Esophagus mucosa (tissue), 1 donor: ENCODE results near the gene CLTB. TPM values are rescaled to one million over a fixed set of nuclear protein-coding genes. Genes with fewer than 3 reads are reported as not detected.

Experiments
- ATAC-seq: fragments of 200-7000 bp; cut with Tn5 transposase; one replicate; pipeline ENCODE4 v1.9.1; 2020
- total RNA-seq: library from RNA; stranded (reverse); gene quantifications from one replicate; pipeline ENCODE4 v1.2.4, GENCODE V29; 2023
- donor health status: DM: yes; HTN: yes; CAD: no.

CLTB gene
- total RNA-seq, 1 donor from 2014 or later = 266 TPM

- ATAC-seq = peak; percentile 17
Observed at GRCh38 chr5:176401281-176402205, 14.8 kb downstream of the CLTB start.

DNA sequence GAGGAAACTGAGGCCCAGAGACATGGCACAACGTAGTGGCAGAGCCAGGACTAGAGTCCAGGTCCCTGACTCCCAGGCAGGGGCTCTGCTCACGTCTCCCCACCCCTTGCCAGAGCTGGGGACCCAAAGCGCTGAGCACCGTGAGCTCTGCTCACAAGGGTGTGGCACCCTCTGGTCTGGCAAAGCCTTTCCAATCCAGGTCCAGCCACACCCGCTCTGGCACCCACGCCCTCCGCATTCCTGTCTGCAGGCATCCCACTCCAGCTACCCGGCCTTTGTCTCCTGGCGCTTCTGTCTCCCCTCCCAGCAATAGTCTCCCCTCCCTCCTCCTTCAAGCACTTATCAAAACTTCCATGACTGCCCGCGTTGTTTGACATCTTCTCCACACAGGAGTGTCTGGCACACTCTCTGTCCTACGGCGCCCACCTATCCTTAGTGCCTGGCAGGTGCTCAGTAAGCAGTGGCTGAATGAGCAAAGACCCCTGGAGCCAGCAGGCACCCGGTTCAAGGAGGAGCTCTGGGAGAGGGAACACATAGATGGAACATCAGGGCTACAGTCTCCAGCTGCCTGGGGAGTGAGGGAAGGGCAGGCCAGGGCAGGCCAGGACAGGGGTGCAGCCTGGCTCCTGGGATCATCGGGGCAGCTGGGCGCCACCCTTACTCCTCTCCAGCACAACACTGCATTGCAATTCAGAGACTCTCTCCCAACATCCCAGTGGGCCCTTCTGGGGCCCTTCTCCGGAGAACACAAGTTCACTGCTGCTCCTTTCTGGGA is 15.8 kb downstream of the CLTB start:
- ATAC-seq = peak; percentile 80

- no peak for ATAC-seq
Observed at GRCh38 chr5:176397736-176398420, 18.5 kb downstream of the CLTB start.

GRCh38 chr5:176396330-176396729 is 20.0 kb downstream of the CLTB start:
- ATAC-seq = no peak

DNA sequence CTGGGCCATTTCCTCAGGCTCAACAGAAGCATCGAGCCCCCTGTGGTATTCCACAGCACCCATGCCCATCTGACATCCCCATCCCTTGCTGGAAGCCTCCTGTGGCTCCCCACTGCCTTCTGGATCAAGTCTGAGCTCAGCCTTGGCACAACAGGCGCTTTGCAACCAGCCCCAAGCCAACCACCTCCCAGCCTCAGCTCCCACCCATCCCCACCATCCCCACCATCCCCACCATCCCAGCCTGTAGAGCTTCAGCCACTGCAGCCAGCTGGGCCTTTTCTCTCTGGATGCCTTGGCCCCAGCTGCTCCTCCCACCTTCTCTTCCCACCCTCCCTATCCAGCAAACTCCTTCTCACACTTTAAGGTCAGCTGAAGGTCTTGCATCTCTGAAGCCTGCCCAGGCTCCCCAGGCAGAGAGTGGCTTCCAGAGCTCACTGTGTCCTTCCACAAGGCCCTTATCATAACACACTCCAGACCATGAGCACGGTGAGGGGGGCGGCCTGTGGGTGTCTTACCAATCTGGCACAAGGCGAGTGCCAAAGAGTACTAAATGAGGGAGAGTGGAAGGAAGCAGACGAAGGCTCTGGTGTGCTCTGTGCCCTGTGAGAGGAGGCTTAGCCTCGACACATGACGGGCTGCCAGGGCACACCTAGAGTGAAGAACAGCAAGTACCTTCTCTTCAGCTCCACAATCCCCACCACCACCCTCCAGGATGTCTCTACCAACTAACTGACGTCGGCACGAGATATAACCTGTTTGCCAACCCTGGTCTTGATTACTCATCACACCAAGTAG is 21.3 kb downstream of the CLTB start:
- no peak for ATAC-seq

DNA sequence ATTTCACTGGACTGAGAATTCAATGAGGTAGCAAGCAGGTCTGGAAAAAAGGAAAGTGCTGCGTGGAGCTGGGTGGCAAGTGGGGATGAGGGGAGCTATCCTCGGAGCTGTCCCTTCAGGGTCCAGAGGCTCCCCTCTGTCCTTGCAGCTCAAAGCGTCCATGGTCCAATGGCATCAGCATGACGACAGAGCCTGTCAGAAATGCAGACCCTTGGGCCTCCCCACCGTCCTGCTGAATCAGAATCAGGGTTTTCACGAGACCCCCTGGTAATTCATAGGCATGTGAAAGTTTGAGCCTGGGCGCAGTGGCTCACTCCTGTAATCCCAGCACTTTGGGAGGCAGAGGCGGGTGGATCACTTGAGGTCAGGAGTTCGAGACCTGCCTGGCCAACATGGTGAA is 22.2 kb downstream of the CLTB start:
- no peak for ATAC-seq

DNA sequence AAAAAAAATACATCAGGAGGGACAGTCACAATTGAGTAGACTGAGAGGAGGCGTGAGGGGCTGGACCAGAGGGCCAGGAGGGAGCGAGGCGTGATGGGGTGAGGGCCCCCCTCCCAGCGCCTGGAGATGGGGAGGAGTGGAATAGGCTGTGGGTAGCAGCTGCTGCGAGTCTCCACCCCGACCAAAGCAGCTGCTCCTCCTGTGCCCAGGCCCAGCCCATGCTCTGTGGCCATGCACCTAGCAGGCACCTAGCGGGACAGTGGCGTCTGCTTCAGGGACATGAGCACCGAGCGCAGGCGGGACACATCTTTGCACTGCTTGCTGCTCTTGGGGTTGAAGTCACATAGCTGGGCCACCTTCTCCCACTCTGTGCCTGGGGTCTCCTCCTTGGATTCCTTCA is 23.8 kb downstream of the CLTB start:
- no peak for ATAC-seq

DNA sequence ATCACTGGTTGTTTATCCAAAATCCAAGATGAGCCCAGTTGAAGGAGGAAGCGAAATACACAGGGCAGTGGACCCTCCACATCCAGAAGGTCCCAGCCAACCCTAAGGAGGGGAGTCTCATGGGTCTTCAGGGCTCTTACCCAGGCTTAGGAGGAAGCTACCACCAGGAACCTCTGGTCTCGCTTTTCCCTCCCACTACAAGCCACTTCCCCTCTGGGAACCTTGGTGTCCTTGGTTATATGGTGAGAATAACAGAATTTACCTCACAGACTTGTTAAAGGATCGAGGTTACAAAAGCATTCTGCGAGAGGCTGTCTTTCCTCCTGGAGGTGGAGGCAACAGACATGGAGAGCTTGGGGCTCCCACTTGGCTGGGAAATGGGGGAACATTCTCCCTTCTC is 24.3 kb downstream of the CLTB start:
- no peak for ATAC-seq

DNA sequence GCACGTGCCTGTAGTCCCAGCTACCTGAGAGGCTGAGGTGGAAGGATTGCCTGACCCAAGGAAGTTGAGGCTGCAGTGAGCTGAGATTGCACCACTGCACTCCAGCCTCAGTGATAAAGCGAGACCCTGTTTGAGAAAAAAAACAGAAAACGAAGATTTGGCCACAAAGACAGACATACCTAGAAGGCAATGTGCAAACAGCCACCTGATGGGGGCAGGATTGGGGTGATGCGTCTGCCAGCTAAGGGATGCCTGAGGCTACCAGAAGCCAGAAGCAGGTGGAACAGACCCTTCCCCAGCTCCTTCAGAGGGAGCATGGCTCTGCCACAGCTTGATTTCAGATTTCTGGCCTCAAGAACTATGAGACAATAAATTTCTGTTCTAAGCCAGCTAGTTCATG is 24.9 kb downstream of the CLTB start:
- no peak for ATAC-seq

GRCh38 chr5:176389135-176390123 is 26.9 kb downstream of the CLTB start:
- peak; percentile 34 for ATAC-seq

DNA sequence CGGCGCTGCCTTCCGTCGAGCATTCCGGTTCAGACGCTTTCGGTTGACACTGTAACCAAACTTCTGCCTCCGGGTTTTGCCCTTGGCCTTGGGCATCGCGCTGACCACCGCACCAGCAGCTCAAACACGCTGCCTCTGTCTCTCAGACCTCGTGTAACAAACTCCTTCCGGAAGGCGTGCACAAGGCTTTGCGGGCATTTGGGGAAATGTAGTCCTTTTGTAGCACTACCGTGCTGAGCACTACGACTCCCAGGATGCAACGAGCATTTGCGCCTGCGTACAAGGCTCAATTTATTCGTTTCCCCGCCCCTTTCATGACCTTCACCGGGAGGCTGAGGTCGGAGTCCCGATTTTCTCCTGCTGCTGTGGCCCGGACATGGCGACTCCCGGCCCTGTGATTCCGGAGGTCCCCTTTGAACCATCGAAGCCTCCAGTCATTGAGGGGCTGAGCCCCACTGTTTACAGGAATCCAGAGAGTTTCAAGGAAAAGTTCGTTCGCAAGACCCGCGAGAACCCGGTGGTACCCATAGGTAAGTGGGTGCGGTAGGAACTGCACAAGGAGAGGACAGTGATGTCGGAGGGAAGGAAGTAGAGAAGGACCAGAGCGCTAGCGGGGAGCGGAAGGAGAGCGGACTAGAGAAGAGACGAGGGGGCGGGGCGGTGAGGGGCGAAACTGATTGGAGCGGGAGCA is 27.8 kb downstream of the CLTB start, which contains the start of the genes HIGD2A and NOP16:
Gene HIGD2A, plus strand, starts transcription at position 308 of the 691 bp plus-strand sequence. Its CDS starts 69 bp downstream, at position 377.
Gene NOP16, minus strand, starts transcription at position 155 of the 691 bp plus-strand sequence. Its CDS starts 59 bp downstream, at position 96.
- peak; percentile 95 for ATAC-seq

DNA sequence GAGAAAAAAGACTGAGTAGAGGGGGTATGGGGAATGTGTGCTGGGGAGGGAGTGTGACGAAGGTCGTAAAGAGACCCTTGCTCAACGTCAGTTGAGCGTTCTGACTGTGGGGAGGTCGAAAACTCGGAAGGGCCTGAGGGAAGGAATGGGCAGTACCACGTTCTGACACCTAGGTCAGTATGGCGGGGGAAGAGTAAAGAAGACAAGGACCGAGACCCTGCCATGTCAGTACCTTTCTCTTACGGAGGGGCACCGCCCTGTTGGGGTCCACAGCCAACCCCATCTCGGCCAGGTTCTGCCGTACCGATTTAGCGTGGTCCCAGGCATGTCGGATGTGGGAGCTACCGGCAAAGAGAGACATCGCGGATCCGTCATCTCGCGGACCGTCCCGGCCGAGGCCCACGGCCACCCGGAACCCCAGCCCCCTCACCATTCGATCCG is 28.3 kb downstream of the CLTB start:
- ATAC-seq = peak; percentile 2

GRCh38 chr5:176387384-176387925 is 28.9 kb downstream of the CLTB start:
- no peak for ATAC-seq

DNA sequence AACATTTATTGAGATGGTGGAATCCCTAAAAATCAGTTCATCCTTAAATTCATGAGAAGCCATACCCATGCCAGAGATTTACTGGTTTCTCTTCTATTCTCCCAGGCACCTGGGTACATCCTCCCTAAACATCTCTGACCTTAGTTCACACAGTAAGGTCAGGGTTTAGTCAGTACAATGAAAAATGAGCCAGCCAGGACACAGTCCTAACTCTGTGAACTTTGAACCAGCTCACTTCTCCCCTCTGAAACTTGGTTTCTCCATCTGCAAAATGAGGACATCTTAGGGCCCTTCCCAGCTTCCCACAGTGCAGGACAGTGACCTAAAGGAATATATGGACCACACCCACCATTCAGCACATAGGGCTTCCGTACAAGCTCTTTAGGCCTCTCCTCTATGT is 29.8 kb downstream of the CLTB start:
- no peak for ATAC-seq

- ATAC-seq = no peak
Observed at GRCh38 chr5:176384991-176385390, 31.3 kb downstream of the CLTB start.

DNA sequence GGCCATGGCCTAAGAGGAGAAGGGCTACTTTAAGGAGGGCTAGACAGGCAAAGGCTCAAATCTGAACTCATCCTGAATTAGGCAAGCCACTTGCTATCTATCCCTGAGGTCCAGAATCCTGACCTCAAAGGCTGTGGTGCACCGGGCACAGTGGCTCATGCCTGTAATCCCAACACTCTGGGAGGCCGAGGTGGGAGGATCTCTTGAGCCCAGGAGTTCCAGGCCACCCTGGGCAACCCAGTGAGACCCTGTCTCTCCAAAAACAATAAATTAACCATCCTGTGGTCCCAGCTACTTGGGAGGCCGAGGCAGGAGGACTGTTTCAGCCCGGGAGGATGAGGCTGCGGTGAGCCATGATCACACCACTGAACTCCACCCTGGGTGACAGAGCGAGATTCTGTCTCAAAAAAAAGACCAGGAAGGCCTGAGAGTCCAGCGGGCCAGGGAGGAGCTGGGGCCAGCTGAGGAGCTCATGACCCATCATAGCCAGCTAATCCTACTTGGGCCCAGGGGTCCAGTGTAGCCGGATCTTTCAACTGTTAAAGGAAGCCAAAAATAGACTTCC is 31.9 kb downstream of the CLTB start:
- no peak for ATAC-seq

- ATAC-seq = no peak
Observed at GRCh38 chr5:176383961-176384360, 32.4 kb downstream of the CLTB start.

- ATAC-seq = no peak
Observed at GRCh38 chr5:176383248-176383905, 33.0 kb downstream of the CLTB start.

- ATAC-seq = no peak
Observed at GRCh38 chr5:176382721-176383120, 33.6 kb downstream of the CLTB start.
